H1 (cell line): ENCODE measurements around the gene RAD51B. TPM values are rescaled to one million over a fixed set of nuclear protein-coding genes. Genes with fewer than 3 reads are reported as not detected.

ENCODE experiments used
- CTCF ChIA-PET: fragments of 300-600 bp; sonication (Branson Sonifier 250); formaldehyde crosslinking; loops from one replicate; lab custom pipeline; 2021; ENCODE audit not compliant: partially characterized antibody; lab: Charles Lee
- POLR2A ChIA-PET: fragments of 300-600 bp; sonication (Branson Sonifier 250); formaldehyde crosslinking; loops from one replicate; lab custom pipeline; 2021; ENCODE audit warnings: inconsistent platforms; ENCODE audit not compliant: partially characterized antibody; lab: Charles Lee
- DNase-seq, 2 experiments: peaks; one replicate each; pipeline versions ENCODE4 v3.0.0 to v3.0.0-alpha.2; 2010 to 2022; ENCODE audit warnings: low spot score in 2 of 2, low read depth in 1 of 2, mixed read lengths in 1 of 2
- FAIRE-seq: peaks from 2 replicates; lab custom pipeline; 2011; peaks lifted over from hg19 to GRCh38; lab: Jason Lieb, UNC
- H2AFZ ChIP-seq: 2 replicates; pipeline ENCODE4 v1.8.1; 2012; ENCODE audit warnings: low read length, inconsistent platforms
- H2AK5ac ChIP-seq: 2 replicates; pipeline ENCODE4 v1.6.1; 2013; ENCODE audit warnings: low read depth, low read length
- H2BK120ac ChIP-seq: replicated peaks from 2 replicates; pipeline ENCODE3; 2013; ENCODE audit warnings: low read depth, low read length, inconsistent platforms
- H2BK12ac ChIP-seq: 2 replicates; pipeline ENCODE4 v1.6.1; 2013; ENCODE audit warnings: low read depth, low read length
- H2BK15ac ChIP-seq: 2 replicates; pipeline ENCODE4 v1.6.1; 2013; ENCODE audit warnings: low read length
- H2BK20ac ChIP-seq: 2 replicates; pipeline ENCODE4 v1.6.1; 2013; ENCODE audit warnings: low read length
- H2BK5ac ChIP-seq: 2 replicates; pipeline ENCODE4 v1.6.1; 2013; ENCODE audit warnings: low read depth, low read length
- H3K14ac ChIP-seq: 2 replicates; pipeline ENCODE4 v1.6.1; 2013; ENCODE audit warnings: inconsistent platforms; ENCODE audit not compliant: insufficient read length
- H3K18ac ChIP-seq: 2 replicates; pipeline ENCODE4 v1.6.1; 2013; ENCODE audit warnings: low read length; ENCODE audit errors: extremely low read depth
- H3K23ac ChIP-seq: 2 replicates; pipeline ENCODE4 v1.6.1; 2013; ENCODE audit warnings: inconsistent platforms; ENCODE audit not compliant: insufficient read length
- H3K23me2 ChIP-seq: 2 replicates; pipeline ENCODE4 v1.6.1; 2013; ENCODE audit warnings: low read depth, low read length
- H3K27ac ChIP-seq: 2 replicates; pipeline ENCODE4 v1.6.1; 2011; ENCODE audit warnings: low read depth, low read length, inconsistent platforms
- H3K27me3 ChIP-seq, 4 experiments: replicated peaks in 1 of 4; 1 replicate in 1 of 4; 2 replicates in 3 of 4; pipeline versions ENCODE4 v1.6.1 to v1.8.1; 2011 to 2013; ENCODE audit warnings: low read length in 3 of 4, mild to moderate bottlenecking in 3 of 4, inconsistent platforms in 2 of 4, mixed read lengths in 2 of 4, moderate library complexity in 1 of 4; ENCODE audit not compliant: control insufficient read depth in 3 of 4, insufficient read depth in 3 of 4; ENCODE audit errors: extremely low read depth in 1 of 4
- H3K36me3 ChIP-seq, 4 experiments: 2 replicates each; pipeline versions ENCODE4 v1.6.1 to v1.8.1; 2011 to 2013; ENCODE audit warnings: mild to moderate bottlenecking in 4 of 4, low read length in 3 of 4, moderate library complexity in 2 of 4, control low read depth in 1 of 4, inconsistent platforms in 1 of 4; ENCODE audit not compliant: insufficient read depth in 4 of 4, control insufficient read depth in 2 of 4
- H3K4ac ChIP-seq: replicated peaks from 2 replicates; pipeline ENCODE3; 2013; ENCODE audit warnings: low read length, low read depth, mixed read lengths, inconsistent platforms; ENCODE audit not compliant: insufficient read length
- H3K4me1 ChIP-seq, 4 experiments: replicated peaks in 1 of 4; 1 replicate in 1 of 4; 2 replicates in 3 of 4; pipeline versions ENCODE4 v1.6.1 to v1.8.1; 2011 to 2013; ENCODE audit warnings: low read length in 3 of 4, inconsistent platforms in 2 of 4, mixed read lengths in 1 of 4; ENCODE audit not compliant: insufficient read depth in 4 of 4, control insufficient read depth in 3 of 4
- H3K4me2 ChIP-seq, 2 experiments: 2 replicates each; pipeline versions ENCODE4 v1.6.1 to v1.8.1; 2011 to 2013; ENCODE audit warnings: low read depth in 2 of 2, low read length in 2 of 2, control low read depth in 1 of 2, inconsistent platforms in 1 of 2, mild to moderate bottlenecking in 1 of 2; ENCODE audit not compliant: insufficient read depth in 1 of 2
- H3K4me3 ChIP-seq, 4 experiments: fragments of 200-600, 300-600 bp in 1 of 4; sonication (generic), shearing (Covaris generic), sonication (Bioruptor Twin) in 1 of 4; 2 replicates each; pipeline versions ENCODE4 v1.5.1 to v1.8.1; 2011 to 2016; ENCODE audit warnings: low read length in 4 of 4, low read depth in 3 of 4, control low read depth in 2 of 4, inconsistent platforms in 2 of 4, mild to moderate bottlenecking in 2 of 4, mixed read lengths in 1 of 4, moderate library complexity in 1 of 4; ENCODE audit not compliant: insufficient read depth in 2 of 4; ENCODE audit errors: extremely low read depth in 1 of 4
- H3K56ac ChIP-seq: replicated peaks from 2 replicates; pipeline ENCODE3; 2013; ENCODE audit warnings: low read depth, mild to moderate bottlenecking, mixed read lengths, low read length, inconsistent platforms; ENCODE audit not compliant: insufficient read length
- H3K79me1 ChIP-seq: 2 replicates; pipeline ENCODE4 v1.6.1; 2013; ENCODE audit warnings: low read depth, low read length, control low read depth
- H3K79me2 ChIP-seq, 2 experiments: 2 replicates each; pipeline versions ENCODE4 v1.6.1 to v1.8.1; 2012 to 2013; ENCODE audit warnings: low read length in 2 of 2, mild to moderate bottlenecking in 2 of 2, inconsistent platforms in 1 of 2; ENCODE audit not compliant: insufficient read depth in 2 of 2, control insufficient read depth in 1 of 2
- H3K9ac ChIP-seq, 4 experiments: replicated peaks in 1 of 4; 1 replicate in 1 of 4; 2 replicates in 3 of 4; pipeline versions ENCODE4 v1.6.1 to v1.8.1; 2011 to 2013; ENCODE audit warnings: low read depth in 3 of 4, low read length in 3 of 4, control low read depth in 2 of 4, mild to moderate bottlenecking in 2 of 4, moderate library complexity in 2 of 4, inconsistent platforms in 1 of 4; ENCODE audit errors: extremely low read depth in 1 of 4
- H3K9me3 ChIP-seq, 2 experiments: 2 replicates each; pipeline versions ENCODE4 v1.6.1 to v1.8.1; 2012 to 2013; ENCODE audit warnings: mild to moderate bottlenecking in 2 of 2, moderate library complexity in 2 of 2, control low read depth in 1 of 2, inconsistent platforms in 1 of 2, low read depth in 1 of 2, low read length in 1 of 2, mixed read lengths in 1 of 2; ENCODE audit not compliant: insufficient read depth in 2 of 2
- H4K20me1 ChIP-seq, 2 experiments: replicated peaks in 1 of 2; 2 replicates each; pipeline versions ENCODE3 to v1.8.1; 2011 to 2013; ENCODE audit warnings: inconsistent platforms in 2 of 2, low read length in 2 of 2, mild to moderate bottlenecking in 1 of 2; ENCODE audit not compliant: insufficient read depth in 2 of 2, control insufficient read depth in 1 of 2
- H4K5ac ChIP-seq: 2 replicates; pipeline ENCODE4 v1.6.1; 2013; ENCODE audit warnings: low read length, low read depth, mixed read lengths, inconsistent platforms; ENCODE audit not compliant: insufficient read length
- H4K8ac ChIP-seq: 2 replicates; pipeline ENCODE4 v1.8.0; 2013; ENCODE audit warnings: mild to moderate bottlenecking, moderate library complexity, low read length, inconsistent platforms; ENCODE audit not compliant: insufficient read depth; ENCODE audit errors: extremely low read depth
- H4K91ac ChIP-seq: replicated peaks from 2 replicates; pipeline ENCODE3; 2013; ENCODE audit warnings: low read length, mixed read lengths, inconsistent platforms; ENCODE audit not compliant: insufficient read length
- ATF2 ChIP-seq: IDR thresholded peaks from 2 replicates; pipeline ENCODE4 v1.6.1; 2012; ENCODE audit warnings: low read length, inconsistent platforms
- BACH1 ChIP-seq: IDR thresholded peaks from 2 replicates; pipeline ENCODE4 v1.6.1; 2012; ENCODE audit warnings: low read length, improper control_type of control experiment
- BCL11A ChIP-seq, 2 experiments: IDR thresholded peaks; one replicate each; pipeline ENCODE4 v1.6.1; 2011; ENCODE audit warnings: low read depth in 2 of 2, low read length in 2 of 2, mild to moderate bottlenecking in 2 of 2
- CHD2 ChIP-seq: IDR thresholded peaks from 2 replicates; pipeline ENCODE4 v1.6.1; 2012; ENCODE audit warnings: low read length, improper control_type of control experiment
- GABPA ChIP-seq: IDR thresholded peaks from 2 replicates; pipeline ENCODE4 v1.6.1; 2011; ENCODE audit warnings: mild to moderate bottlenecking, low read length, moderate library complexity, borderline replicate concordance; ENCODE audit not compliant: insufficient read depth
- KDM4A ChIP-seq: IDR thresholded peaks from one replicate; pipeline ENCODE4 v1.7.1; 2012; ENCODE audit warnings: low read depth, mild to moderate bottlenecking, moderate library complexity, low read length, inconsistent platforms; ENCODE audit not compliant: severe bottlenecking
- KDM5A ChIP-seq: fragments of 200-600 bp; IDR thresholded peaks from 2 replicates; pipeline ENCODE4 v1.7.1; 2012; ENCODE audit warnings: mild to moderate bottlenecking, low read length, inconsistent platforms, mixed read lengths
- POLR2A ChIP-seq, 2 experiments: IDR thresholded peaks; 1 replicate in 1 of 2; 2 replicates in 1 of 2; pipeline ENCODE4 v1.6.1; 2011; ENCODE audit warnings: low read depth in 2 of 2, low read length in 2 of 2, mild to moderate bottlenecking in 2 of 2; ENCODE audit errors: control extremely low read depth in 1 of 2
- SP4 ChIP-seq: IDR thresholded peaks from 2 replicates; pipeline ENCODE4 v1.6.1; 2012; ENCODE audit warnings: low read length, inconsistent platforms
- SRF ChIP-seq: IDR thresholded peaks from 2 replicates; pipeline ENCODE4 v1.6.1; 2011; ENCODE audit warnings: mild to moderate bottlenecking, low read depth, low read length, moderate library complexity
- WGBS, 2 experiments: shearing (Covaris generic) in 1 of 2; methylation state at CpG; one replicate each; pipeline versions ENCODE4 v1.1.6 to v1.1.7; 2013 to 2015; ENCODE audit warnings: low lambda C conversion rate in 2 of 2, mixed read lengths in 2 of 2, inconsistent platforms in 1 of 2, low coverage in 1 of 2, missing lambda C conversion rate in 1 of 2; ENCODE audit not compliant: insufficient replicate concordance in 2 of 2, insufficient coverage in 1 of 2, insufficient read length in 1 of 2; ENCODE audit errors: extremely low coverage in 1 of 2, missing lambda C conversion rate in 1 of 2; 5-methylcytosine and 5-hydroxymethylcytosine counted together
- polyA plus RNA-seq, 7 experiments: library from polyadenylated mRNA; depleted of rRNA in 3 of 7; stranded (reverse) in 5 of 7; unstranded in 2 of 7; fragments of >200 nt in 5 of 7; fragments of 200-250 nt in 2 of 7; gene quantifications; 1 replicate in 5 of 7; 2 replicates in 1 of 7; 4 replicates in 1 of 7; pipeline versions ENCODE4 v1.2.1 to v1.2.3, GENCODE V29; 2011 to 2013; ENCODE audit warnings: missing spikeins in 2 of 7, mixed read lengths in 2 of 7
- total RNA-seq: library from RNA; stranded (reverse); fragmentation: NEBNext Ultra II Directional; extraction: Animal tissue kit (Norgen Biotek cat#: 25700); gene quantifications from 2 replicates; pipeline ENCODE4 v1.2.1, GENCODE V29; 2021

RAD51B gene
- total and polyA plus RNA-seq, 2 of the 8 experiments (the other 6 are each of a cell fraction or from before 2014, with no cell fraction given) = 3.9 to 14.9 TPM

GRCh38 chr14:68514608-68515194 lies 695.1 kb downstream of the RAD51B start:
- 87% methylated on average over 4 of the region's 4 CpGs; no CpG with 5 or more reads in 1 of the 2 experiments for WGBS, 2 experiments
- CTCF ChIA-PET = interaction anchor here (1.1 kb wide), 1 partner anchor 23 kb away, joined by 3 read pairs; no protein-coding TSS in a partner anchor
- no peak for FAIRE-seq
- H2BK20ac ChIP-seq = 0 out of 2 replicates have a peak overlapping the region, but pooled peaks have one; percentile 48
- H3K9ac ChIP-seq = no peak overlapping the region
- H3K4me1 ChIP-seq = peaks cover 0 to 7% (median 4%) of the 10 kb centered on the region in 4 experiments; a peak in 4 of 7 replicates
- H2BK12ac ChIP-seq = no peak overlapping the region
- H3K36me3 ChIP-seq = no peaks in the 10 kb centered on the region
- no peak overlapping the region for H2BK120ac ChIP-seq
- no peak overlapping the region for H3K4me2 ChIP-seq
- no peaks in the 10 kb centered on the region for H3K79me2 ChIP-seq
- H3K18ac ChIP-seq = no peak overlapping the region
- DNase-seq = peak in 1 of 2 experiments; percentile 41
- H3K79me1 ChIP-seq = no peaks in the 10 kb centered on the region
- no peak overlapping the region for H2AK5ac ChIP-seq
- no peak overlapping the region for H3K23ac ChIP-seq
- H3K56ac ChIP-seq = no peak overlapping the region
- no peaks in the 10 kb centered on the region for H4K20me1 ChIP-seq
- no peak overlapping the region for H2BK15ac ChIP-seq
- no peak overlapping the region for H3K4ac ChIP-seq
- H3K4me3 ChIP-seq = no peak overlapping the region
- no peak overlapping the region for H3K27ac ChIP-seq
- H4K5ac ChIP-seq = no peak overlapping the region
- POLR2A ChIA-PET = interaction anchor here (1.4 kb wide), 1 partner anchor 106 kb away, joined by 3 read pairs; no protein-coding TSS in a partner anchor
- no peaks in the 10 kb centered on the region for H3K23me2 ChIP-seq
- no peak overlapping the region for H4K8ac ChIP-seq
- H4K91ac ChIP-seq = no peak overlapping the region
- no peaks in the 10 kb centered on the region; a peak in 1 of 4 replicates for H3K9me3 ChIP-seq
- no peak overlapping the region for H2BK5ac ChIP-seq
- no peaks in the 10 kb centered on the region for H3K27me3 ChIP-seq
- H2AFZ ChIP-seq = no peak overlapping the region
- H3K14ac ChIP-seq = no peak overlapping the region
- no peak for TF ChIP-seq SRF
- no peak for TF ChIP-seq CHD2
- no peak for TF ChIP-seq BCL11A (IDR thresholded peaks at IDR 0.05; ENCODE audit: low read depth in 2 of 2, low read length in 2 of 2)
- TF ChIP-seq SP4 = no peak
- no peak for TF ChIP-seq KDM4A
- TF ChIP-seq POLR2A (IDR thresholded peaks at IDR 0.05; ENCODE audit: control extremely low read depth in 1 of 2, low read depth in 2 of 2, low read length in 2 of 2) = no peak
- no peak for TF ChIP-seq GABPA
- TF ChIP-seq KDM5A = no peak
- no peak for TF ChIP-seq ATF2
- no peak for TF ChIP-seq BACH1
